ENCODE results near the gene FECH.

The FECH gene

GRCh38 chr18:57624988-57625387 is 38.5 kb upstream of the FECH start:
- Histone ChIP-seq H3K23ac (ENCODE audit: low read length in 2 of 2) (no peak overlapping the region), H3K36me3 (ENCODE audit: control insufficient read depth in 1 of 2, insufficient read depth in 2 of 2, low read depth in 1 of 2, low read length in 2 of 2) (peaks cover 0 to 1% of the 10 kb centered on the region in 2 experiments), H3K18ac (ENCODE audit: low read depth in 1 of 2, low read length in 2 of 2) (no peak overlapping the region), H2AFZ (ENCODE audit: low read depth, low read length) (no peak overlapping the region), H2AK5ac (ENCODE audit: low read length, severe bottlenecking) (no peak overlapping the region), H3K14ac (ENCODE audit: low read length in 2 of 2) (no peak overlapping the region), H4K91ac (ENCODE audit: low read length) (peak overlapping the region; percentile 15), H3K4me2 (ENCODE audit: low read length, poor library complexity, severe bottlenecking) (no peak overlapping the region), H4K8ac (ENCODE audit: low read length) (peak overlapping the region; percentile 55), H2BK120ac (ENCODE audit: low read depth, low read length) (no peak overlapping the region), H3K4me1 (ENCODE audit: control insufficient read depth, insufficient read depth, low read depth, low read length) (peaks cover 5% of the 10 kb centered on the region), H3K4ac (ENCODE audit: low read depth in 1 of 2, low read length in 2 of 2) (no peak overlapping the region), H3K27me3 (ENCODE audit: control insufficient read depth in 1 of 2, insufficient read depth in 1 of 2, low read length in 2 of 2) (no peaks in the 10 kb centered on the region), H3K9ac (ENCODE audit: low read length) (no peak overlapping the region), H3K4me3 (ENCODE audit: insufficient read depth in 1 of 2, low read depth in 1 of 2, low read length in 2 of 2) (no peak overlapping the region), H3K27ac (ENCODE audit: low read length, poor library complexity, severe bottlenecking) (no peak overlapping the region), H2BK15ac (ENCODE audit: low read depth, poor library complexity, severe bottlenecking) (no peak overlapping the region), H2BK12ac (ENCODE audit: low read length in 2 of 2) (no peak overlapping the region), H3K79me1 (replicated peaks; ENCODE audit: low read length, poor library complexity, severe bottlenecking) (no peaks in the 10 kb centered on the region), H3K9me3 (ENCODE audit: control insufficient read depth, low read length) (no peaks in the 10 kb centered on the region), H2BK5ac (ENCODE audit: low read depth, low read length, poor library complexity, severe bottlenecking) (no peak overlapping the region)
- DNase-seq, result peak; percentile 41
- 64% methylated on average over 4 of the region's 4 CpGs for WGBS

GRCh38 chr18:57621246-57621604 is 34.7 kb upstream of the FECH start:
- Histone ChIP-seq H3K4ac (ENCODE audit: low read depth in 1 of 2, low read length in 2 of 2) (peak overlapping the region in 1 of 2 experiments; percentile 70), H3K9ac (ENCODE audit: low read length) (peak overlapping the region; percentile 98), H3K9me3 (ENCODE audit: control insufficient read depth, low read length) (no peaks in the 10 kb centered on the region), H3K4me2 (ENCODE audit: low read length, poor library complexity, severe bottlenecking) (peak overlapping the region; percentile 65), H3K4me3 (ENCODE audit: insufficient read depth in 1 of 2, low read depth in 1 of 2, low read length in 2 of 2) (peak overlapping the region; percentile 91 to 95), H3K4me1 (ENCODE audit: control insufficient read depth, insufficient read depth, low read depth, low read length) (peaks cover 8% of the 10 kb centered on the region), H3K27ac (ENCODE audit: low read length, poor library complexity, severe bottlenecking) (peak overlapping the region; percentile 87), H3K27me3 (ENCODE audit: control insufficient read depth in 1 of 2, insufficient read depth in 1 of 2, low read length in 2 of 2) (no peaks in the 10 kb centered on the region), H2BK12ac (ENCODE audit: low read length in 2 of 2) (peak overlapping the region in 1 of 2 experiments; percentile 47), H2AK5ac (ENCODE audit: low read length, severe bottlenecking) (no peak overlapping the region), H2BK120ac (ENCODE audit: low read depth, low read length) (peak overlapping the region; percentile 15), H3K79me1 (replicated peaks; ENCODE audit: low read length, poor library complexity, severe bottlenecking) (peaks cover 6% of the 10 kb centered on the region), H4K8ac (ENCODE audit: low read length) (no peak overlapping the region), H3K23ac (ENCODE audit: low read length in 2 of 2) (no peak overlapping the region), H3K18ac (ENCODE audit: low read depth in 1 of 2, low read length in 2 of 2) (peak overlapping the region; percentile 94 to 96), H2BK5ac (ENCODE audit: low read depth, low read length, poor library complexity, severe bottlenecking) (peak overlapping the region; percentile 32), H3K36me3 (ENCODE audit: control insufficient read depth in 1 of 2, insufficient read depth in 2 of 2, low read depth in 1 of 2, low read length in 2 of 2) (peaks cover 7 to 25% of the 10 kb centered on the region in 2 experiments), H4K91ac (ENCODE audit: low read length) (peak overlapping the region; percentile 78), H2BK15ac (ENCODE audit: low read depth, poor library complexity, severe bottlenecking) (peak overlapping the region; percentile 48), H3K14ac (ENCODE audit: low read length in 2 of 2) (peak overlapping the region in 1 of 2 experiments; percentile 95), H2AFZ (ENCODE audit: low read depth, low read length) (no peak overlapping the region)
- no peak for DNase-seq
- WGBS, result 2% methylated on average over 15 of the region's 20 CpGs

- Histone ChIP-seq H3K27ac (ENCODE audit: low read length, poor library complexity, severe bottlenecking) (peak overlapping the region; percentile 55), H2AFZ (ENCODE audit: low read depth, low read length) (no peak overlapping the region), H3K79me1 (replicated peaks; ENCODE audit: low read length, poor library complexity, severe bottlenecking) (peaks cover 7% of the 10 kb centered on the region), H3K23ac (ENCODE audit: low read length in 2 of 2) (no peak overlapping the region), H3K4ac (ENCODE audit: low read depth in 1 of 2, low read length in 2 of 2) (no peak overlapping the region), H4K8ac (ENCODE audit: low read length) (no peak overlapping the region), H2BK120ac (ENCODE audit: low read depth, low read length) (no peak overlapping the region), H2BK12ac (ENCODE audit: low read length in 2 of 2) (no peak overlapping the region), H2BK15ac (ENCODE audit: low read depth, poor library complexity, severe bottlenecking) (no peak overlapping the region), H3K4me3 (ENCODE audit: insufficient read depth in 1 of 2, low read depth in 1 of 2, low read length in 2 of 2) (peak overlapping the region in 1 of 2 experiments; percentile 91), H3K27me3 (ENCODE audit: control insufficient read depth in 1 of 2, insufficient read depth in 1 of 2, low read length in 2 of 2) (no peaks in the 10 kb centered on the region), H3K9ac (ENCODE audit: low read length) (peak overlapping the region; percentile 98), H2BK5ac (ENCODE audit: low read depth, low read length, poor library complexity, severe bottlenecking) (no peak overlapping the region), H3K14ac (ENCODE audit: low read length in 2 of 2) (no peak overlapping the region), H3K4me1 (ENCODE audit: control insufficient read depth, insufficient read depth, low read depth, low read length) (peaks cover 8% of the 10 kb centered on the region), H3K4me2 (ENCODE audit: low read length, poor library complexity, severe bottlenecking) (no peak overlapping the region), H4K91ac (ENCODE audit: low read length) (peak overlapping the region; percentile 18), H3K18ac (ENCODE audit: low read depth in 1 of 2, low read length in 2 of 2) (no peak overlapping the region), H3K36me3 (ENCODE audit: control insufficient read depth in 1 of 2, insufficient read depth in 2 of 2, low read depth in 1 of 2, low read length in 2 of 2) (peaks cover 10 to 34% of the 10 kb centered on the region in 2 experiments), H3K9me3 (ENCODE audit: control insufficient read depth, low read length) (no peaks in the 10 kb centered on the region), H2AK5ac (ENCODE audit: low read length, severe bottlenecking) (no peak overlapping the region)
- no peak for DNase-seq
- 100% methylated on average over 2 of the region's 3 CpGs for WGBS
Observed at GRCh38 chr18:57619876-57620275, 33.4 kb upstream of the FECH start.

GRCh38 chr18:57618910-57619309 is 32.4 kb upstream of the FECH start:
- Histone ChIP-seq H3K4me1 (ENCODE audit: control insufficient read depth, insufficient read depth, low read depth, low read length) (peaks cover 8% of the 10 kb centered on the region), H3K18ac (ENCODE audit: low read depth in 1 of 2, low read length in 2 of 2) (no peak overlapping the region), H3K27me3 (ENCODE audit: control insufficient read depth in 1 of 2, insufficient read depth in 1 of 2, low read length in 2 of 2) (no peaks in the 10 kb centered on the region), H3K4me3 (ENCODE audit: insufficient read depth in 1 of 2, low read depth in 1 of 2, low read length in 2 of 2) (no peak overlapping the region), H3K9me3 (ENCODE audit: control insufficient read depth, low read length) (no peaks in the 10 kb centered on the region), H2BK12ac (ENCODE audit: low read length in 2 of 2) (no peak overlapping the region), H3K27ac (ENCODE audit: low read length, poor library complexity, severe bottlenecking) (no peak overlapping the region), H2BK15ac (ENCODE audit: low read depth, poor library complexity, severe bottlenecking) (no peak overlapping the region), H4K8ac (ENCODE audit: low read length) (no peak overlapping the region), H3K4ac (ENCODE audit: low read depth in 1 of 2, low read length in 2 of 2) (no peak overlapping the region), H4K91ac (ENCODE audit: low read length) (no peak overlapping the region), H3K23ac (ENCODE audit: low read length in 2 of 2) (no peak overlapping the region), H3K79me1 (replicated peaks; ENCODE audit: low read length, poor library complexity, severe bottlenecking) (peaks cover 9% of the 10 kb centered on the region), H2BK5ac (ENCODE audit: low read depth, low read length, poor library complexity, severe bottlenecking) (no peak overlapping the region), H2AK5ac (ENCODE audit: low read length, severe bottlenecking) (no peak overlapping the region), H2AFZ (ENCODE audit: low read depth, low read length) (no peak overlapping the region), H3K4me2 (ENCODE audit: low read length, poor library complexity, severe bottlenecking) (no peak overlapping the region), H3K9ac (ENCODE audit: low read length) (no peak overlapping the region), H2BK120ac (ENCODE audit: low read depth, low read length) (no peak overlapping the region), H3K14ac (ENCODE audit: low read length in 2 of 2) (no peak overlapping the region), H3K36me3 (ENCODE audit: control insufficient read depth in 1 of 2, insufficient read depth in 2 of 2, low read depth in 1 of 2, low read length in 2 of 2) (peaks cover 17 to 42% of the 10 kb centered on the region in 2 experiments)
- DNase-seq, result no peak
- 94% methylated on average over 2 of the region's 3 CpGs for WGBS
